Naive B cell (primary cell): Measurements from ENCODE around the gene CFB. TPM values are rescaled to one million over a fixed set of nuclear protein-coding genes. Genes with fewer than 3 reads are reported as not detected.
"Not testable (repeated sequence)": the region's sequence is repeated elsewhere in the genome, so short reads cannot be mapped to it uniquely, and the experiment has no call there.

Source experiments
- ATAC-seq, 2 donors: fragments of 150-1000 bp; cut with Tn5 transposase; 2 replicates each; pipeline ENCODE4 v1.10.0; 2021; ENCODE audit warnings: low read depth in 2 of 2, mild to moderate bottlenecking in 2 of 2, moderate library complexity in 2 of 2
- DNase-seq: peaks from one replicate; pipeline ENCODE4 v3.0.0; 2022
- H3K27ac Mint-ChIP-seq, 6 donors: one replicate each; pipeline ENCODE4 v1.8.0; 2020 to 2022; ENCODE audit warnings: mild to moderate bottlenecking in 6 of 6, mixed read lengths in 6 of 6, moderate library complexity in 5 of 6, inconsistent platforms in 2 of 6
- H3K27me3 Mint-ChIP-seq, 3 donors: one replicate each; pipeline ENCODE4 v1.8.0; 2021 to 2022; ENCODE audit warnings: mixed read lengths in 3 of 3, mild to moderate bottlenecking in 1 of 3
- H3K36me3 Mint-ChIP-seq, 2 donors: one replicate each; pipeline ENCODE4 v1.8.0; 2020 to 2022; ENCODE audit warnings: mixed read lengths in 2 of 2, inconsistent platforms in 1 of 2, mild to moderate bottlenecking in 1 of 2
- H3K4me1 Mint-ChIP-seq, 3 donors: one replicate each; pipeline ENCODE4 v1.8.0; 2020 to 2022; ENCODE audit warnings: mixed read lengths in 3 of 3, inconsistent platforms in 1 of 3, mild to moderate bottlenecking in 1 of 3, moderate library complexity in 1 of 3
- H3K4me3 Mint-ChIP-seq, 8 donors: one replicate each; pipeline ENCODE4 v1.8.0; 2020 to 2022; ENCODE audit warnings: mild to moderate bottlenecking in 8 of 8, mixed read lengths in 8 of 8, moderate library complexity in 8 of 8, inconsistent platforms in 2 of 8
- H3K9me3 Mint-ChIP-seq, 7 donors: one replicate each; pipeline ENCODE4 v1.8.0; 2020 to 2022; ENCODE audit warnings: mixed read lengths in 7 of 7, mild to moderate bottlenecking in 5 of 7, inconsistent platforms in 2 of 7, moderate library complexity in 1 of 7
- polyA plus RNA-seq, 6 donors: library from polyadenylated mRNA; unstranded; fragments of 300-500 nt; fragmentation: Illumina TruSeq; gene quantifications; one replicate each; pipeline ENCODE4 v1.2.3, GENCODE V29; 2021; ENCODE audit warnings: low read depth in 6 of 6

The CFB gene
- polyA plus RNA-seq, 6 donors from 2014 or later: 0.68 to 1.6 (median 1.1) TPM; not detected in 2

GRCh38 chr6:31920811-31921210, 25.1 kb upstream of the CFB start:
- no peaks in the 10 kb centered on the region for H3K9me3 Mint-ChIP-seq
- ATAC-seq (no peak), DNase-seq (no peak)
- no peak overlapping the region for H3K4me3 Mint-ChIP-seq
- peaks cover 0 to 3% (median 2%) of the 10 kb centered on the region in 3 donors for H3K4me1 Mint-ChIP-seq
- H3K27me3 Mint-ChIP-seq: peaks cover 0 to 5% (median 0%) of the 10 kb centered on the region in 3 donors
- H3K27ac Mint-ChIP-seq: no peak overlapping the region
- no peaks in the 10 kb centered on the region for H3K36me3 Mint-ChIP-seq

- peaks cover 0 to 5% (median 0%) of the 10 kb centered on the region in 3 donors for H3K27me3 Mint-ChIP-seq
- DNase-seq (peak; percentile 16), ATAC-seq (no peak)
- H3K4me3 Mint-ChIP-seq: no peak overlapping the region
- H3K27ac Mint-ChIP-seq: peak overlapping the region in 2 of 6 donors; percentile 40 to 65
- H3K9me3 Mint-ChIP-seq: no peaks in the 10 kb centered on the region
- no peaks in the 10 kb centered on the region for H3K36me3 Mint-ChIP-seq
- H3K4me1 Mint-ChIP-seq: peaks cover 0 to 2% (median 0%) of the 10 kb centered on the region in 3 donors
Measured at GRCh38 chr6:31922942-31923341, 23.0 kb upstream of the CFB start.

- DNase-seq (no peak), ATAC-seq (no peak)
- Mint-ChIP-seq H3K27ac (peak within 1 kb of the TSS in 1 of 6 donors; percentile 44), H3K9me3 (peaks cover 0 to 2% (median 0%) of the 10 kb centered on the region in 7 donors), H3K4me1 (peaks cover 0 to 2% (median 0%) of the 10 kb centered on the region in 3 donors), H3K36me3 (no peaks in the 10 kb centered on the region), H3K4me3 (no peak within 1 kb of the TSS), H3K27me3 (peaks cover 0 to 14% (median 7%) of the 10 kb centered on the region in 3 donors)
Measured at GRCh38 chr6:31927242-31927862, 18.5 kb upstream of the CFB start, which contains the start of gene C2. TSS of gene C2 (plus strand) at chr6:31927717. CDS start at chr6:31927753, 36 bp downstream.

- Mint-ChIP-seq H3K27ac (no peak overlapping the region), H3K36me3 (no peaks in the 10 kb centered on the region), H3K9me3 (peaks cover 0 to 2% (median 0%) of the 10 kb centered on the region in 7 donors), H3K27me3 (peaks cover 0 to 15% (median 7%) of the 10 kb centered on the region in 3 donors), H3K4me3 (no peak overlapping the region), H3K4me1 (peaks cover 0 to under 1% (median 0%) of the 10 kb centered on the region in 3 donors)
- DNase-seq (no peak), ATAC-seq (no peak)
Measured at GRCh38 chr6:31927863-31928671, 17.8 kb upstream of the CFB start.

- H3K27ac Mint-ChIP-seq: peak overlapping the region in 1 of 6 donors; percentile 44
- peaks cover 0 to 2% (median 0%) of the 10 kb centered on the region in 7 donors for H3K9me3 Mint-ChIP-seq
- no peaks in the 10 kb centered on the region for H3K4me1 Mint-ChIP-seq
- peaks cover 0 to 21% (median 7%) of the 10 kb centered on the region in 3 donors for H3K27me3 Mint-ChIP-seq
- DNase-seq (no peak), ATAC-seq (no peak)
- H3K36me3 Mint-ChIP-seq: no peaks in the 10 kb centered on the region
- H3K4me3 Mint-ChIP-seq: no peak overlapping the region
Measured at GRCh38 chr6:31928672-31928939, 17.3 kb upstream of the CFB start.

- no peak overlapping the region for H3K27ac Mint-ChIP-seq
Measured at GRCh38 chr6:31930962-31931361, 14.9 kb upstream of the CFB start.

GRCh38 chr6:31932137-31932536, 13.8 kb upstream of the CFB start:
- peaks cover 0 to 22% (median 7%) of the 10 kb centered on the region in 3 donors for H3K27me3 Mint-ChIP-seq
- not testable (repeated sequence) for DNase-seq, H3K27ac Mint-ChIP-seq, ATAC-seq, H3K4me1 Mint-ChIP-seq, H3K9me3 Mint-ChIP-seq, H3K4me3 Mint-ChIP-seq, H3K36me3 Mint-ChIP-seq

More at GRCh38 chr6:31930962-31931361, 14.9 kb upstream of the CFB start:
- ATAC-seq: no peak
- Mint-ChIP-seq H3K9me3 (peaks cover 0 to 2% (median 0%) of the 10 kb centered on the region in 7 donors), H3K4me3 (no peak overlapping the region), H3K36me3 (no peaks in the 10 kb centered on the region), H3K27me3 (peaks cover 0 to 22% (median 7%) of the 10 kb centered on the region in 3 donors), H3K4me1 (no peaks in the 10 kb centered on the region)
- no peak for DNase-seq

- H3K27me3 Mint-ChIP-seq: peaks cover 0 to 12% (median 7%) of the 10 kb centered on the region in 3 donors
- DNase-seq: no peak
Measured at GRCh38 chr6:31933537-31933936, 12.4 kb upstream of the CFB start.

GRCh38 chr6:31935021-31935420, 10.9 kb upstream of the CFB start:
- peak overlapping the region in 1 of 6 donors; percentile 73 for H3K27ac Mint-ChIP-seq
- H3K9me3 Mint-ChIP-seq: peaks cover 0 to 2% (median 0%) of the 10 kb centered on the region in 7 donors
- H3K4me3 Mint-ChIP-seq: no peak overlapping the region
- H3K36me3 Mint-ChIP-seq: no peaks in the 10 kb centered on the region
- ATAC-seq (no peak), DNase-seq (no peak)
- peaks cover 0 to 8% (median 7%) of the 10 kb centered on the region in 3 donors for H3K27me3 Mint-ChIP-seq
- no peaks in the 10 kb centered on the region for H3K4me1 Mint-ChIP-seq

More at GRCh38 chr6:31933537-31933936, 12.4 kb upstream of the CFB start:
- ATAC-seq: no peak
- H3K4me1 Mint-ChIP-seq: no peaks in the 10 kb centered on the region
- H3K36me3 Mint-ChIP-seq: no peaks in the 10 kb centered on the region
- H3K27ac Mint-ChIP-seq: no peak overlapping the region
- H3K9me3 Mint-ChIP-seq: peaks cover 0 to 2% (median 0%) of the 10 kb centered on the region in 7 donors
- H3K4me3 Mint-ChIP-seq: peak overlapping the region in 1 of 8 donors; percentile 56

- ATAC-seq (no peak), DNase-seq (no peak)
- Mint-ChIP-seq H3K36me3 (no peaks in the 10 kb centered on the region), H3K27me3 (peaks cover 0 to 14% (median 4%) of the 10 kb centered on the region in 3 donors), H3K4me1 (no peaks in the 10 kb centered on the region), H3K4me3 (no peak overlapping the region), H3K27ac (peak overlapping the region in 2 of 6 donors; percentile 23 to 52), H3K9me3 (peaks cover 0 to 1% (median 0%) of the 10 kb centered on the region in 7 donors)
Measured at GRCh38 chr6:31935823-31936222, 10.1 kb upstream of the CFB start.

GRCh38 chr6:31940256-31940664, 5.6 kb upstream of the CFB start:
- H3K4me3 Mint-ChIP-seq: no peak overlapping the region
- no peak overlapping the region for H3K27ac Mint-ChIP-seq
- H3K36me3 Mint-ChIP-seq: no peaks in the 10 kb centered on the region
- H3K9me3 Mint-ChIP-seq: no peaks in the 10 kb centered on the region
- ATAC-seq (no peak), DNase-seq (no peak)
- peaks cover 9 to 37% (median 29%) of the 10 kb centered on the region in 3 donors for H3K27me3 Mint-ChIP-seq
- H3K4me1 Mint-ChIP-seq: peaks cover 0 to 7% (median 0%) of the 10 kb centered on the region in 3 donors

GRCh38 chr6:31943742-31944141, 2.2 kb upstream of the CFB start:
- Mint-ChIP-seq H3K36me3 (no peaks in the 10 kb centered on the region), H3K4me3 (no peak overlapping the region), H3K9me3 (no peaks in the 10 kb centered on the region), H3K27ac (no peak overlapping the region), H3K27me3 (peaks cover 12 to 52% (median 35%) of the 10 kb centered on the region in 3 donors), H3K4me1 (peaks cover 0 to 11% (median 10%) of the 10 kb centered on the region in 3 donors)
- ATAC-seq (no peak), DNase-seq (no peak)

GRCh38 chr6:31945154-31945506, 765 bp upstream of the CFB start:
- Mint-ChIP-seq H3K9me3 (no peaks in the 10 kb centered on the region), H3K36me3 (no peaks in the 10 kb centered on the region), H3K27me3 (peaks cover 12 to 52% (median 35%) of the 10 kb centered on the region in 3 donors), H3K4me3 (no peak overlapping the region), H3K27ac (no peak overlapping the region), H3K4me1 (peaks cover 0 to 15% (median 11%) of the 10 kb centered on the region in 3 donors)
- no peak for ATAC-seq
- DNase-seq: no peak
